HG03558 (cell line): ENCODE measurements around the gene ZNF641.

ENCODE experiments used
- ATAC-seq: cut with Tn5 transposase; IDR thresholded peaks from one replicate; pipeline ENCODE4 v1.9.1; 2021; ENCODE audit warnings: moderate number of reproducible peaks; ENCODE audit not compliant: unreplicated experiment; ENCODE audit errors: extremely low read depth

The ZNF641 gene

DNA sequence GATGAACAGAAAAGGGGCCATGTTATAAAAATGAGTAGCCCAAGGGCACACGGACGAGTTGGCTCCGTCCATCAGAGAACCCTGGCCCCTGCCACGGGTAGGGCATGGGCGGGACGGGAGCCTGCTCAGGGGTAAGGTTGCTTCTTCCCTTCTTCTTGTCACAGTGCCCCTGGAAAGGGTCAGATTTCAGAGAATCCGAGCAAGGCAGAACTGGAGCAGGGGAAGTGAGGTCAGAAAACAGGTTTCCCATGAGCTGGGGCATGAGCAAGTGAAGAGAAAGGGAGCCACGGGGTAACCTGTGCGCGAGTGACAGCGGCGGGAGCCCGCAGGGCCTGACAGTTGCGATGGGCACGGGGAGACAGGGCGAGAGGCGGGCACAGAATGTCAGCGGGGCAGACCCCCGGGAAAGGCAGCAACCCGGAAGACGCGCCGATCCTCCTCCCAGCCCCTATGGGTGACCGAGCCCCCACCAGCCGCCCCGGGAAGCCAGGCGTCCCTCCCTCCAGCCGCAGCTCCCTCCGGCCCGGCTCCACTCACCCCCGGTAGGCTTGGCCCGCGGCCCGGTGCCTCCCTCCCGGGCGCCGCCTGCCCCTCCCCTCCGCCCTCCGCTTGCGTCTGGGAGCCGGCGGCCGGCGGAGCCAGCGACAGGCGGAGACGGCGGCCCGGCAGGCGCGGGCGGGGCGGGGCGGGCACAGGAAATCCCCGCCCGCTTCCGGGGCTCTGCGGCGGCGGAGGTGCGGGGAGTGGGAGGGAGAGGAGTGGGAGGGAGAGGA, at the start of gene ZNF641:
Gene ZNF641 (minus strand): TSS at position 671 of the 773 bp plus-strand sequence. CDS start 2,829 bp downstream, outside the sequence.
- peak; percentile 74 for ATAC-seq

DNA sequence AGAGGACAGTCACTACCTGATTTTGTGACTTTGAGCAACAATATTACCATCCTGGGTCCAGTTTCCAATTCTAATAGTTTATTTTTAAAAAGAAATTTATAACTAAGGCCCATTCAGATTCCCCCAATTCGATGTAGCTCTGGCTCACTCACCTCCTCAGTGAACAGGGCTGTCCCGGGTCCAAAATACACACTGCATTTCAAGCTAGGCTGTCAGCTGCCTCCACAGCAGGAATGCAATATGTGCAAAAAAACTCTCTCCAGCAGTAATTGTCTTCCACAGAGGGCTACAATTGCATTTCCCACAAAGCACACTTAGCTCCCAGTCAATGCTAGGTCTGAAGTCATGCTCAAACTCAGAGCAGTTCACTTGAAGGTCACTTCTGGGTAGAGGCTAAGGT, 39.3 kb upstream of the ZNF641 start:
- ATAC-seq: no peak

DNA sequence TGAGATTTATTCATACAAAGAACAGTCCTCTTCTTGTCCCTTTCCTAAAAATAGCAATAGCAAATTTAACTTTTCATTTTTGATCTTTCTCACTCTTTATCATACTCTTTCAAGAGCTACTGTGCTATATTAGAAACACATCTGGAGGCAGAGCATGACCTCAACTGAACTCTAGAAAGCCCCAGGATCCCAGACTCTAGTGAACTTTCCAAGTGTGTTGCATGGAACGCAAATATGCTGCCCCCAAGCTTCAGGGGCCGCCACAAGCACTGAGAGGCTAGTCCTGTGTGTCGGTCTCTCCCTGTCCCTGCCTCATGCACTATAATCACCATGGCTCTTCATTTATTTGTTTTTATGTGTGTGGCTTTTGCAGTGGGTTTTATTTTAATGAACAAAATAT, 38.7 kb upstream of the ZNF641 start:
- no peak for ATAC-seq

GRCh38 chr12:48388938-48389337, 38.2 kb upstream of the ZNF641 start:
- no peak for ATAC-seq

DNA sequence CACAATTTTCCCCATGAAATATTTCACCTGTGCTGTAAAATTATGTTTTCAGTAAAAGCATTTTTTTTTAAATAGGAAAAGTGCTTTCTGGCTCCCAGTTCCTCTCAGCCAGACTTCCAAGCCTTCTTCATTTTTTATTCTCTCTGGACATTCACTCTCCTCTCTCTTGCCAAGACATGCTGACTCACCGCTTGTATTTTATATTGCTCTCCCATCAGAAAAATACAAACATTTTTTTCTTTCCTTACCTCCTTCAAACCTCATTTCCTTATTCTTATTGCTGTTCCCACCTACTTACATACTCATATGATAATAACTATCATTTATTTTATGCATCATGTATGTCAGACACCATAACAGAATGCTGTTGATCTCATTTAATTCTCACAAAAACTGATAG, 37.7 kb upstream of the ZNF641 start:
- no peak for ATAC-seq

GRCh38 chr12:48380596-48380995, 29.9 kb upstream of the ZNF641 start:
- ATAC-seq: no peak

GRCh38 chr12:48379794-48380193, 29.1 kb upstream of the ZNF641 start:
- ATAC-seq: no peak

GRCh38 chr12:48377646-48378045, 26.9 kb upstream of the ZNF641 start:
- no peak for ATAC-seq

- ATAC-seq: no peak
Observed at GRCh38 chr12:48374164-48374563, 23.4 kb upstream of the ZNF641 start.

DNA sequence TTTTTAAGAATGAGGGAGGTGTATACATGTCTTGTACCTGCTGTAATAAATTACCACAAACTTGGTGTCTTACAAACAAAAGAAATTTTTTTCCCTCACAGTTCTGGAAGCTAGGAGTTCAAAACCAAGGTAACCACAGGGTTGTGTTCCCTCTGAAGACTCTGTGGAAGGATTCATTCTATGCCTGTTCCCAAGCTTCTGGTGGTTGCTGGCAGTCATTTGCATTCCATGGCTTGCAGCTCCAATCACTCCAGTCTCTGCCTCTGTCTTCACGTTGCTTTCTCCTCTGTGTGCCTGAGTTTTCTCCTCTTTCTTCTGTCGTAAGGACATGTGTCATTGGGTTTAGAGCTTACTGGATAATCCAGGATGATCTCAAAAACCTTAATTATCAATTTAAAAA, 15.4 kb upstream of the ZNF641 start:
- ATAC-seq: no peak

DNA sequence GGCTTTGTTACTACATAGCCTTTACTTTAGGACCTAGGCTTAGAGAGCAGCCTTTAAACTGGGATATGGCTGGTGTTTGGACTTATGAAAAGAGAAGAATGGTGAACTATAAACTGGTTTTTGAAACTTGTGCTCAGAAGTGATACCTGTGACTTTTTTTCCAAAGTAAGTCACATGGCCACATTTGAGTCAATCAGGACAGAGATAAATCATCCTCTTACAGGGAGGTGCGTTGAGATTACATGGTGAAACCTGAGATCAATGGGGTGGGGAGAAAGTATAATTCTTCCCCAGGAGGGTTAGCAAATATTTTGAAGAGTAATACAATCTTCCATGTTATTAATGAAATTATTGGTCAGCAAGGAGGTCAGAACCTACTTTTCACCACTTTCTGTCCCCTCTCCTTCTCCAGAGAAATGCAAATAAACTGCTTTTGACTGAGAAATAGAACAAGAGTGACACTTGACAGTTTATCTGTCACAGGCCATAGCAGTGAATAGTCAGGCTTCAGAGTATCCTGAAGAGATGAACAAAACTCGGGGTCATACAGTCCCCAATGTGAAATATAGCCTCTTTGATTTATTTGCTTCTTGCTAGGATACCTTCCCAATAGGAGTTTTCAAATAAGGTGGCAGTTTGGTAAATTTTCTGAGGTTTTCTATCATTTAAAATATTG, 11.1 kb upstream of the ZNF641 start:
- ATAC-seq: no peak

GRCh38 chr12:48358937-48359513, 8.3 kb upstream of the ZNF641 start:
- ATAC-seq: no peak

DNA sequence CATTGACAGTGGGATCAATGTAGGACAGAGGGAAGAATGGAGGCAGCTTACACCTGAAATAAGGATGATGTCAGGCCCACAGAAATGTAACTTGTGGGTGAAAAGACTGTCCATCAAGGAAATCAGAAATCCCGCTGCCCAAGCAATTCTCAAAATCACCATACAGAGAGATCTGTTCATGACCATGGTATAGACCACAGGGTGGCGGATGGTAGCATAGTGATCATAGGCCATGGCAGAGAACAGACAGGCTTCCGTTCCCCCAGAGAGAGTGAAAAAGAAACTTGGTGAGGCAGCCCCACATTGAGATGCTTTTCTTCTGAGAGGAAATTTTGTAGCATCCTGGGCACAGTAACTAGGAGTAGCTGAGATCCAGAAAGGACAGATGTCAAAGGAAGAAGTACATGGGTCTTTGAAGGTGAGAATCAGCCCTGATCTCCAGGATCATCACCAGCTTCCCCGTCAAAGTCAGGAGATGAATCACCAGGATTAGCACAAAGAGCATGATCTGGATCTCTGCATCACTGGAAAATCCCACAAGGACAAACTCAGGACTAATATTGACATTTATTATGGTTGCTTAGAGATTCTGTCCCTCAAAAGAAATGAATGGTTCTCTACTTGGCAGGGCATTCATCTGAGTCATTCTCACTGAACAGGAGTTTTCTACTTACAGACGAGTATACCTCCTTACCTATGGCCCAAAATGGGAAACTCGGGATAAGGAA, 5.5 kb upstream of the ZNF641 start:
- ATAC-seq: no peak

GRCh38 chr12:48352157-48352760, 1.5 kb upstream of the ZNF641 start:
- no peak for ATAC-seq

DNA sequence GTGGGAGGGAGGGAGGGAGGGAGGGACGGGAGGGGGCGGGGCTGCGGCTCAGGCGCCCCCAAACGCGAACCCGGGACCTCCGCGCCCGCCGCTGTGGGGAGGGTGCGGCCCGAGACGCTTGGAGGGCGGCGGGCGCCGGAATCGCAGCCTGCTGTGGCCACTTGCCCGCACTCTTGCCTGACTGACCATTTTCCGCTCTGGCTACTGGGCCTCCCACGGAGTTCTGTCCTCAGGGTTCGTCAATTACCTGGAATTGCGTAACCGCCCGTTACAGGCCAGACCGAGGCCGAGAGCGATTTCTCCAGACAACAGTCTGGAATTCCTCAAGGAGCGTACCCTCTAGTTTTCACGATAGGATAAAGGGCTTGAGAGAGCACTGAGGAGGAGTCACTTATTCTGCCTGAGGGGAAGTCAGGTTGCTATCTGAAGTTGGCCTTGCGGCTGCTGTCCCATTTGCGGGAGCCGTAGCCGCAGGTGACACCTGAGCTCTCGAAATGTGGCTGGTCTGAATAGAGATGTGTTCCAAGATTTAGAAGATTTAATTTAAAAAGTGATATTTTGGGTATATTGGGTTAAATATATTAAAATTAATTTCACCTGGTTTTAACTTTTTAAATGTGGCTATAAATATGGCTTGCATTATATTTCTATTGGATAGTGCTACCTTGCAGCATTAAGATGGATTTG, 446 bp upstream of the ZNF641 start:
- ATAC-seq: no peak

- no peak for ATAC-seq
Observed at GRCh38 chr12:48349471-48349870, 1.2 kb downstream of the ZNF641 start.

GRCh38 chr12:48342980-48343379, 7.7 kb downstream of the ZNF641 start:
- no peak for ATAC-seq

DNA sequence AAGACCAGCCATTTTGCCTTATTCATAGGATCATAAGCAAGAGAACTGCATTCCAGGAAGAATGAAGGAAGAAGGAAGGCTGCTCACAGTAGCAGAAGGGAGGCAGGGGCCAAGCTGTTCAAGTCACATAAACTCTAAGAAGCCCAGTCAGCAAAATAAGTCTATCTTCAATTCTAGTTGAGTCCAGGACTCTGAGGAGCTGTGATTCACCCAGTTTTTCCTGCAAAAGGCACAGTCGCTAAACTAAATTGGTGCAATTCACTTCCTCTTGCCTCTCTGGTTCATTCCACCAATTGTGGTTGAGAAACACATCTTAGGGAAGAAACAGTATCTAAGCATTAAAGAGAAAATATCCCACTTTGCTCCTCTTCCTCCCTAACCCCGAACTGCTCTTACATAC, 9.8 kb downstream of the ZNF641 start:
- no peak for ATAC-seq

- ATAC-seq: no peak
Observed at GRCh38 chr12:48339442-48340117, 11.1 kb downstream of the ZNF641 start.
